ENCODE measurements around the gene SIDT2.

The SIDT2 gene

DNA sequence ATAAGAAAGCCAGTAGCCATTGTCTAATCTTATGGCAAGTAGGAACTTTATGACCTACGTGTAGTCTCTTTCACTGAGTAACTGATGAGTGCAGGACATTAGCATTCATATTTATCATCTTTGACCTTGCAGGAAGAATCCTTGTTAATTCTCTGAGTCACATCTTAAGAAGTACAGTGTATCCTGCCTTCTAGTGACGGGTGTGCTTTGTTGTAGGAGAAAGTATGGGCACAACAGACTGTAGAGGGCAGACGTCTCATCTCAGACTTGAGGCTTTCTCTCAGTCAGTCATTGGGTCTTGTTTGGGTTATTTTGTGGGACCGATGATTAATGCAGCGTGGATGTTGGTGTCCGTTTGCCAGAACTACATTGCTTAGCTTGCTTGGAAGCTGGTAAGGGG, 60.8 kb downstream of the SIDT2 start:
- no peak for DNase-seq

Measured in anterior cingulate cortex (tissue), 58 donors.